Islet precursor cell (in vitro differentiated cells): Measurements from ENCODE around the gene GADD45GIP1.
A peak's percentile ranks its signal among the peaks of the same experiment; 100 is the strongest.
"Not testable (repeated sequence)": the region's sequence is repeated elsewhere in the genome, so short reads cannot be mapped to it uniquely, and the experiment has no call there.

ENCODE experiments used
- DNase-seq: peaks from one replicate; pipeline ENCODE4 v3.0.0-alpha.2; 2018

GADD45GIP1 gene

GRCh38 chr19:12937927-12938778, 18.9 kb downstream of the GADD45GIP1 start, which contains the start of gene CALR:
Gene CALR (plus strand): TSS chr19:12938609. CDS start chr19:12938680, 71 bp downstream.
- peak; percentile 99 for DNase-seq

GRCh38 chr19:12937093-12937926, 19.7 kb downstream of the GADD45GIP1 start:
- peak; percentile 66 for DNase-seq

GRCh38 chr19:12936582-12936981, 20.4 kb downstream of the GADD45GIP1 start:
- no peak for DNase-seq

GRCh38 chr19:12935071-12935470, 22.0 kb downstream of the GADD45GIP1 start:
- no peak for DNase-seq

GRCh38 chr19:12933287-12934072, 23.5 kb downstream of the GADD45GIP1 start, which contains the start of gene FARSA:
Gene FARSA (minus strand): TSS chr19:12933711. CDS start chr19:12933696, 15 bp downstream.
- peak; percentile 97 for DNase-seq

GRCh38 chr19:12932392-12933286, 24.4 kb downstream of the GADD45GIP1 start:
- no peak for DNase-seq

- no peak for DNase-seq
These were observed 26.9 kb downstream of the GADD45GIP1 start for GRCh38 chr19:12930002-12930645.

GRCh38 chr19:12924621-12925310, 32.3 kb downstream of the GADD45GIP1 start:
- no peak for DNase-seq

GRCh38 chr19:12922959-12923358, 34.1 kb downstream of the GADD45GIP1 start:
- DNase-seq: no peak

GRCh38 chr19:12921047-12921446, 36.0 kb downstream of the GADD45GIP1 start:
- DNase-seq: no peak

GRCh38 chr19:12918253-12918652, 38.8 kb downstream of the GADD45GIP1 start:
- DNase-seq: no peak

GRCh38 chr19:12915860-12916259, 41.2 kb downstream of the GADD45GIP1 start:
- not testable (repeated sequence) for DNase-seq

GRCh38 chr19:12913851-12914690, 43.0 kb downstream of the GADD45GIP1 start:
- no peak for DNase-seq

- peak; percentile 65 for DNase-seq
These were observed 43.9 kb downstream of the GADD45GIP1 start for GRCh38 chr19:12913011-12913561.

- DNase-seq: no peak
These were observed 44.5 kb downstream of the GADD45GIP1 start for GRCh38 chr19:12912571-12912970.

- no peak for DNase-seq
These were observed 49.9 kb downstream of the GADD45GIP1 start for GRCh38 chr19:12907166-12907565.
